A673 (cell line): ENCODE data around the gene WFDC1. TPM values are rescaled to one million over a fixed set of nuclear protein-coding genes. Genes with fewer than 3 reads are reported as not detected.

ENCODE experiments used
- BruUV-seq: library from RNA; stranded (reverse); fragments of 400-500 nt; replicated peaks from 2 replicates; lab custom pipeline; 2021; lab: Mats Ljungman, UMichigan
- CTCF ChIA-PET: fragments of 300-600 bp; sonication (Branson Sonifier 250); formaldehyde crosslinking; loops from one replicate; lab custom pipeline; 2022; ENCODE audit warnings: antibody characterized with exemption; lab: Charles Lee
- POLR2A ChIA-PET: fragments of 300-600 bp; sonication (Branson Sonifier 250); formaldehyde crosslinking; loops from one replicate; lab custom pipeline; 2022; ENCODE audit warnings: antibody characterized with exemption; ENCODE audit not compliant: low non-redundant PET; lab: Charles Lee
- DNase-seq: peaks from one replicate; pipeline ENCODE4 v3.0.0-alpha.2; 2015; ENCODE audit warnings: low spot score
- H3K27ac ChIP-seq: fragments of 200-600 bp; sonication (generic); 2 replicates; pipeline ENCODE4 v1.5.1; 2016; ENCODE audit warnings: mixed run types, low read depth, mild to moderate bottlenecking, mixed read lengths, antibody characterized with exemption, low read length; ENCODE audit not compliant: poor library complexity, severe bottlenecking
- H3K27me3 ChIP-seq: fragments of 200-600 bp; sonication (generic); replicated peaks from 2 replicates; pipeline ENCODE4 v1.6.1; 2017; ENCODE audit warnings: mixed run types, low read depth, mild to moderate bottlenecking, mixed read lengths, antibody characterized with exemption, low read length; ENCODE audit not compliant: insufficient read depth, poor library complexity
- H3K36me3 ChIP-seq: fragments of 200-600 bp; sonication (generic); 2 replicates; pipeline ENCODE4 v1.6.1; 2016; ENCODE audit warnings: mixed run types, mild to moderate bottlenecking, mixed read lengths, antibody characterized with exemption, low read length; ENCODE audit not compliant: insufficient read depth, poor library complexity, severe bottlenecking
- H3K4me1 ChIP-seq: fragments of 200-600 bp; sonication (generic); 2 replicates; pipeline ENCODE4 v1.6.1; 2017; ENCODE audit warnings: mixed run types, mild to moderate bottlenecking, mixed read lengths, antibody characterized with exemption, low read length; ENCODE audit not compliant: insufficient read depth, poor library complexity, severe bottlenecking
- H3K4me3 ChIP-seq: fragments of 200-600 bp; sonication (generic); 2 replicates; pipeline ENCODE4 v1.5.1; 2016; ENCODE audit warnings: low read depth, mixed run types, mild to moderate bottlenecking, mixed read lengths, low read length; ENCODE audit not compliant: poor library complexity, severe bottlenecking
- H3K9me3 ChIP-seq: fragments of 200-600 bp; sonication (generic); 2 replicates; pipeline ENCODE4 v1.6.1; 2016; ENCODE audit warnings: mixed run types, low read depth, mild to moderate bottlenecking, mixed read lengths, antibody characterized with exemption, low read length; ENCODE audit not compliant: poor library complexity, severe bottlenecking
- EZH2 ChIP-seq: fragments of 200-600 bp; sonication (generic); IDR thresholded peaks from 2 replicates; pipeline ENCODE4 v1.6.1; 2017; ENCODE audit warnings: borderline replicate concordance, low read depth, mild to moderate bottlenecking, mixed read lengths, antibody characterized with exemption, low read length; ENCODE audit not compliant: poor library complexity, severe bottlenecking
- intact Hi-C: fragments of 100-400 bp; cut with micrococcal nuclease; formaldehyde crosslinking; loops from one replicate; pipeline ENCODE4 v1.10.0; 2022; ENCODE audit not compliant: unreplicated experiment
- total RNA-seq: library from RNA; stranded (reverse); gene quantifications from 2 replicates; pipeline ENCODE4 v1.2.3, GENCODE V29; 2021
- TF ChIP-seq, protein P1 (sequence below): fragments of 300-800, 200-600 bp; sonication (generic); conservative IDR thresholded peaks from 2 replicates; pipeline ENCODE4 v1.5.1; 2017; ENCODE audit warnings: low read depth, mild to moderate bottlenecking, antibody characterized with exemption, low read length, moderate library complexity, mixed read lengths

WFDC1 gene
- total RNA-seq, 1 experiment from 2014 or later, result not detected

GRCh38 chr16:84279881-84280280 is 14.8 kb upstream of the WFDC1 start:
- no peak for DNase-seq
- no peak overlapping the region for H3K27ac ChIP-seq
- H3K36me3 ChIP-seq, result no peaks in the 10 kb centered on the region
- ChIA-PET CTCF (no interaction called here), POLR2A (no interaction called here)
- no peaks in the 10 kb centered on the region for H3K9me3 ChIP-seq
- no TSS peak for BruUV-seq
- TF ChIP-seq EZH2, result no peak
- TF ChIP-seq, protein P1, sequence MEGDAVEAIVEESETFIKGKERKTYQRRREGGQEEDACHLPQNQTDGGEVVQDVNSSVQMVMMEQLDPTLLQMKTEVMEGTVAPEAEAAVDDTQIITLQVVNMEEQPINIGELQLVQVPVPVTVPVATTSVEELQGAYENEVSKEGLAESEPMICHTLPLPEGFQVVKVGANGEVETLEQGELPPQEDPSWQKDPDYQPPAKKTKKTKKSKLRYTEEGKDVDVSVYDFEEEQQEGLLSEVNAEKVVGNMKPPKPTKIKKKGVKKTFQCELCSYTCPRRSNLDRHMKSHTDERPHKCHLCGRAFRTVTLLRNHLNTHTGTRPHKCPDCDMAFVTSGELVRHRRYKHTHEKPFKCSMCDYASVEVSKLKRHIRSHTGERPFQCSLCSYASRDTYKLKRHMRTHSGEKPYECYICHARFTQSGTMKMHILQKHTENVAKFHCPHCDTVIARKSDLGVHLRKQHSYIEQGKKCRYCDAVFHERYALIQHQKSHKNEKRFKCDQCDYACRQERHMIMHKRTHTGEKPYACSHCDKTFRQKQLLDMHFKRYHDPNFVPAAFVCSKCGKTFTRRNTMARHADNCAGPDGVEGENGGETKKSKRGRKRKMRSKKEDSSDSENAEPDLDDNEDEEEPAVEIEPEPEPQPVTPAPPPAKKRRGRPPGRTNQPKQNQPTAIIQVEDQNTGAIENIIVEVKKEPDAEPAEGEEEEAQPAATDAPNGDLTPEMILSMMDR, result no peak
- no peaks in the 10 kb centered on the region for H3K27me3 ChIP-seq
- no peaks in the 10 kb centered on the region for H3K4me1 ChIP-seq
- intact Hi-C loops, result no loop called here
- H3K4me3 ChIP-seq, result no peak overlapping the region

- H3K4me3 ChIP-seq, result no peak overlapping the region
- ChIA-PET POLR2A (no interaction called here), CTCF (no interaction called here)
- intact Hi-C loops, result no loop called here
- H3K27ac ChIP-seq, result no peak overlapping the region
- H3K36me3 ChIP-seq, result no peaks in the 10 kb centered on the region
- H3K9me3 ChIP-seq, result no peaks in the 10 kb centered on the region
- H3K27me3 ChIP-seq, result no peaks in the 10 kb centered on the region
- BruUV-seq, result no TSS peak
- TF ChIP-seq EZH2, result no peak
- TF ChIP-seq, protein P1, result no peak
- DNase-seq, result peak; percentile 42
- H3K4me1 ChIP-seq, result no peaks in the 10 kb centered on the region
Observed at GRCh38 chr16:84281074-84281473, 13.6 kb upstream of the WFDC1 start.

DNA sequence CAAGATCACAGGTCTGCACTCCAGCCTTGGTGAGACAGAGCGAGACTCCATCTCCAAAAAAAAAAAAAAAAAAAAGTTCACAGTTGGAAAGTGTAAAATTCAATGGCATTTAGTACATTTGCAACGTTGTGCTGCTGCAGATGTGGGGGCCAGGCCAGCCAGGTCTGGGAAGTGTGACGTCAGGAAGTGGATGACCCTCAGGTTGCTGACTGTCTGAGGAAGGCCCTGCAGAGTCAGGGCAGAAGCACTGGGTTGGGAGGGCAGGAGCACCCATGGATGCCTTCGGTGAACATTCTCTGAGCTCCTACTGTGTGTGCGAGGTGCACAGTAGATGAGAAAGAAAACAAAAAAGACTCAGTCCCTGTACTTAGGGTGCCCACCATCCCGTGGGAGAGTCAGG is 12.1 kb upstream of the WFDC1 start:
- intact Hi-C loops, result no loop called here
- Histone ChIP-seq H3K4me1 (no peaks in the 10 kb centered on the region), H3K4me3 (no peak overlapping the region), H3K9me3 (no peaks in the 10 kb centered on the region), H3K27me3 (no peaks in the 10 kb centered on the region), H3K27ac (no peak overlapping the region), H3K36me3 (no peaks in the 10 kb centered on the region)
- POLR2A ChIA-PET, result no interaction called here
- CTCF ChIA-PET, result no interaction called here
- no peak for DNase-seq
- no peak for TF ChIP-seq EZH2
- TF ChIP-seq, protein P1, result no peak
- no TSS peak for BruUV-seq
